ENCODE results near the gene SLC18A2.

DNA sequence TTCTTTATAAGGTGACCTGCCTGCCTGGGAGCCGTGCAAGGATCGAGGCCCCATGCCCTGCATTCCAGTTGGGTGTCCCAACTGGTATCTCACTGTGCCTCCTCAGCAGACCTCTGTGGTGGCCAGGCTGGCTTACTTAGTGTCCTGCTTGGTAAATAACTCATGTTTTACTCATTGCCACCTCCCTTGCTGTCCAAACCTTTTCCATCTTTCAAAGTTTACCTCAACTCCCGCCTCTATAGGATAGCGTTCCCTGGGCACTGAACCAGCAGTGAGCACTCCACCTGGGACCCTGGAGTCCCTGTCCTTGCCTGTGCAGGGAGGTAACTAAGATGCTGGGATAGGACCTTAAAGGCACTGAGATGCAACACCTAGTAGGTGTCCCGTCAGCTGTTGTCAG lies 33.6 kb downstream of the SLC18A2 start:
- no peak for TF ChIP-seq TCF7L2 (IDR thresholded peaks at IDR 0.05; ENCODE audit: low read depth, low read length)
- TF ChIP-seq, protein P1, sequence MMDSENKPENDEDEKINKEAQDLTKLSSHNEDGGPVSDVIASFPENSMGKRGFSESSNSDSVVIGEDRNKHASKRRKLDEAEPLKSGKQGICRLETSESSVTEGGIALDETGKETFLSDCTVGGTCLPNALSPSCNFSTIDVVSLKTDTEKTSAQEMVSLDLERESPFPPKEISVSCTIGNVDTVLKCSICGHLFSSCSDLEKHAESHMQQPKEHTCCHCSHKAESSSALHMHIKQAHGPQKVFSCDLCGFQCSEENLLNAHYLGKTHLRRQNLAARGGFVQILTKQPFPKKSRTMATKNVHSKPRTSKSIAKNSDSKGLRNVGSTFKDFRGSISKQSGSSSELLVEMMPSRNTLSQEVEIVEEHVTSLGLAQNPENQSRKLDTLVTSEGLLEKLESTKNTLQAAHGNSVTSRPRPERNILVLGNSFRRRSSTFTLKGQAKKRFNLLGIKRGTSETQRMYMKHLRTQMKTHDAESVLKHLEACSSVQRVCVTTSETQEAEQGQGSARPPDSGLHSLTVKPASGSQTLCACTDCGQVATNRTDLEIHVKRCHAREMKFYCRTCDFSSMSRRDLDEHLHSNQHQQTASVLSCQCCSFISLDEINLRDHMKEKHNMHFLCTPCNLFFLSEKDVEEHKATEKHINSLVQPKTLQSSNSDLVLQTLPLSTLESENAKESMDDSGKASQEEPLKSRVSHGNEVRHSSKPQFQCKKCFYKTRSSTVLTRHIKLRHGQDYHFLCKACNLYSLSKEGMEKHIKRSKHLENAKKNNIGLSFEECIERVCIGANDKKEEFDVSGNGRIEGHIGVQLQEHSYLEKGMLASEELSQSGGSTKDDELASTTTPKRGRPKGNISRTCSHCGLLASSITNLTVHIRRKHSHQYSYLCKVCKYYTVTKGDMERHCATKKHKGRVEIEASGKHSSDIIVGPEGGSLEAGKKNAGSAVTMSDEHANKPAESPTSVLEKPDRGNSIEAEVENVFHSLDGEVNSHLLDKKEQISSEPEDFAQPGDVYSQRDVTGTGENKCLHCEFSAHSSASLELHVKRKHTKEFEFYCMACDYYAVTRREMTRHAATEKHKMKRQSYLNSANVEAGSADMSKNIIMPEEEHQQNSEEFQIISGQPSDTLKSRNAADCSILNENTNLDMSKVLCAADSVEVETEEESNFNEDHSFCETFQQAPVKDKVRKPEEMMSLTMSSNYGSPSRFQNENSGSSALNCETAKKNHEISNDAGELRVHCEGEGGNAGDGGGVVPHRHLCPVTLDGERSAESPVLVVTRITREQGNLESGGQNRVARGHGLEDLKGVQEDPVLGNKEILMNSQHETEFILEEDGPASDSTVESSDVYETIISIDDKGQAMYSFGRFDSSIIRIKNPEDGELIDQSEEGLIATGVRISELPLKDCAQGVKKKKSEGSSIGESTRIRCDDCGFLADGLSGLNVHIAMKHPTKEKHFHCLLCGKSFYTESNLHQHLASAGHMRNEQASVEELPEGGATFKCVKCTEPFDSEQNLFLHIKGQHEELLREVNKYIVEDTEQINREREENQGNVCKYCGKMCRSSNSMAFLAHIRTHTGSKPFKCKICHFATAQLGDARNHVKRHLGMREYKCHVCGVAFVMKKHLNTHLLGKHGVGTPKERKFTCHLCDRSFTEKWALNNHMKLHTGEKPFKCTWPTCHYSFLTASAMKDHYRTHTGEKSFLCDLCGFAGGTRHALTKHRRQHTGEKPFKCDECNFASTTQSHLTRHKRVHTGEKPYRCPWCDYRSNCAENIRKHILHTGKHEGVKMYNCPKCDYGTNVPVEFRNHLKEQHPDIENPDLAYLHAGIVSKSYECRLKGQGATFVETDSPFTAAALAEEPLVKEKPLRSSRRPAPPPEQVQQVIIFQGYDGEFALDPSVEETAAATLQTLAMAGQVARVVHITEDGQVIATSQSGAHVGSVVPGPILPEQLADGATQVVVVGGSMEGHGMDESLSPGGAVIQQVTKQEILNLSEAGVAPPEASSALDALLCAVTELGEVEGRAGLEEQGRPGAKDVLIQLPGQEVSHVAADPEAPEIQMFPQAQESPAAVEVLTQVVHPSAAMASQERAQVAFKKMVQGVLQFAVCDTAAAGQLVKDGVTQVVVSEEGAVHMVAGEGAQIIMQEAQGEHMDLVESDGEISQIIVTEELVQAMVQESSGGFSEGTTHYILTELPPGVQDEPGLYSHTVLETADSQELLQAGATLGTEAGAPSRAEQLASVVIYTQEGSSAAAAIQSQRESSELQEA (IDR thresholded peaks at IDR 0.05; ENCODE audit: low read depth): no peak
- no peak for TF ChIP-seq ZKSCAN1 (IDR thresholded peaks at IDR 0.05; ENCODE audit: low read depth, low read length)
- TF ChIP-seq SNRNP70 (optimal IDR thresholded peaks at IDR 0.05; ENCODE audit: low read depth, low read length): no peak
- no peak for TF ChIP-seq KHSRP (IDR thresholded peaks at IDR 0.05)
- TF ChIP-seq, protein P2, sequence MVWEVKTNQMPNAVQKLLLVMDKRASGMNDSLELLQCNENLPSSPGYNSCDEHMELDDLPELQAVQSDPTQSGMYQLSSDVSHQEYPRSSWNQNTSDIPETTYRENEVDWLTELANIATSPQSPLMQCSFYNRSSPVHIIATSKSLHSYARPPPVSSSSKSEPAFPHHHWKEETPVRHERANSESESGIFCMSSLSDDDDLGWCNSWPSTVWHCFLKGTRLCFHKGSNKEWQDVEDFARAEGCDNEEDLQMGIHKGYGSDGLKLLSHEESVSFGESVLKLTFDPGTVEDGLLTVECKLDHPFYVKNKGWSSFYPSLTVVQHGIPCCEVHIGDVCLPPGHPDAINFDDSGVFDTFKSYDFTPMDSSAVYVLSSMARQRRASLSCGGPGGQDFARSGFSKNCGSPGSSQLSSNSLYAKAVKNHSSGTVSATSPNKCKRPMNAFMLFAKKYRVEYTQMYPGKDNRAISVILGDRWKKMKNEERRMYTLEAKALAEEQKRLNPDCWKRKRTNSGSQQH (CRISPR knock-in tag; IDR thresholded peaks at IDR 0.05): no peak
- no peak for TF ChIP-seq POLR2AphosphoS5 (IDR thresholded peaks at IDR 0.05; ENCODE audit: control insufficient read depth, insufficient read depth, low read depth, low read length)
- TF ChIP-seq ZNF175 (CRISPR knock-in tag; IDR thresholded peaks at IDR 0.05; ENCODE audit: low read depth): no peak
- no peak for TF ChIP-seq PCBP1 (IDR thresholded peaks at IDR 0.05; ENCODE audit: low read depth, low read length, poor library complexity, severe bottlenecking)
- TF ChIP-seq, protein P3, sequence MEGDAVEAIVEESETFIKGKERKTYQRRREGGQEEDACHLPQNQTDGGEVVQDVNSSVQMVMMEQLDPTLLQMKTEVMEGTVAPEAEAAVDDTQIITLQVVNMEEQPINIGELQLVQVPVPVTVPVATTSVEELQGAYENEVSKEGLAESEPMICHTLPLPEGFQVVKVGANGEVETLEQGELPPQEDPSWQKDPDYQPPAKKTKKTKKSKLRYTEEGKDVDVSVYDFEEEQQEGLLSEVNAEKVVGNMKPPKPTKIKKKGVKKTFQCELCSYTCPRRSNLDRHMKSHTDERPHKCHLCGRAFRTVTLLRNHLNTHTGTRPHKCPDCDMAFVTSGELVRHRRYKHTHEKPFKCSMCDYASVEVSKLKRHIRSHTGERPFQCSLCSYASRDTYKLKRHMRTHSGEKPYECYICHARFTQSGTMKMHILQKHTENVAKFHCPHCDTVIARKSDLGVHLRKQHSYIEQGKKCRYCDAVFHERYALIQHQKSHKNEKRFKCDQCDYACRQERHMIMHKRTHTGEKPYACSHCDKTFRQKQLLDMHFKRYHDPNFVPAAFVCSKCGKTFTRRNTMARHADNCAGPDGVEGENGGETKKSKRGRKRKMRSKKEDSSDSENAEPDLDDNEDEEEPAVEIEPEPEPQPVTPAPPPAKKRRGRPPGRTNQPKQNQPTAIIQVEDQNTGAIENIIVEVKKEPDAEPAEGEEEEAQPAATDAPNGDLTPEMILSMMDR (IDR thresholded peaks at IDR 0.05 in 2 of 3, conservative IDR thresholded peaks at IDR 0.05 in 1 of 3; ENCODE audit: insufficient read depth in 2 of 3, low read depth in 1 of 3, low read length in 3 of 3): no peak
- TF ChIP-seq ZNF140 (CRISPR knock-in tag; IDR thresholded peaks at IDR 0.05): no peak
- no peak for TF ChIP-seq DNMT1 (IDR thresholded peaks at IDR 0.05)
